ENCODE results near the gene TRPM1.

The TRPM1 gene

GRCh38 chr15:31049111-31049510, 52.4 kb downstream of the TRPM1 start:
- DNase-seq (ENCODE audit: low read depth), result no peak

GRCh38 chr15:31047437-31047836, 54.1 kb downstream of the TRPM1 start:
- no peak for DNase-seq (ENCODE audit: low read depth)

- DNase-seq (ENCODE audit: low read depth), result no peak
Measured at GRCh38 chr15:31046759-31047359, 54.7 kb downstream of the TRPM1 start.

GRCh38 chr15:31045606-31046005, 55.9 kb downstream of the TRPM1 start:
- DNase-seq (ENCODE audit: low read depth), result no peak

- no peak for DNase-seq (ENCODE audit: low read depth)
Measured at GRCh38 chr15:31042751-31043150, 58.8 kb downstream of the TRPM1 start.

GRCh38 chr15:31041610-31042009, 59.9 kb downstream of the TRPM1 start:
- DNase-seq (ENCODE audit: low read depth), result no peak

GRCh38 chr15:31040611-31041010, 60.9 kb downstream of the TRPM1 start:
- no peak for DNase-seq (ENCODE audit: low read depth)

GRCh38 chr15:31039961-31040360, 61.6 kb downstream of the TRPM1 start:
- DNase-seq (ENCODE audit: low read depth), result no peak

GRCh38 chr15:31037731-31038477, 63.6 kb downstream of the TRPM1 start:
- DNase-seq (ENCODE audit: low read depth), result no peak

GRCh38 chr15:31036783-31037182, 64.7 kb downstream of the TRPM1 start:
- no peak for DNase-seq (ENCODE audit: low read depth)

- DNase-seq (ENCODE audit: low read depth), result no peak
Measured at GRCh38 chr15:31035610-31036009, 65.9 kb downstream of the TRPM1 start.

GRCh38 chr15:31034152-31034551, 67.4 kb downstream of the TRPM1 start:
- no peak for DNase-seq (ENCODE audit: low read depth)

GRCh38 chr15:31032961-31033371, 68.6 kb downstream of the TRPM1 start:
- DNase-seq (ENCODE audit: low read depth), result no peak

GRCh38 chr15:31031471-31032067, 70.0 kb downstream of the TRPM1 start:
- DNase-seq (ENCODE audit: low read depth), result no peak

- DNase-seq (ENCODE audit: low read depth), result no peak
Measured at GRCh38 chr15:31027910-31028578, 73.5 kb downstream of the TRPM1 start.

GRCh38 chr15:31025996-31026395, 75.5 kb downstream of the TRPM1 start:
- no peak for DNase-seq (ENCODE audit: low read depth)

GRCh38 chr15:31024979-31025378, 76.5 kb downstream of the TRPM1 start:
- no peak for DNase-seq (ENCODE audit: low read depth)

GRCh38 chr15:31024330-31024729, 77.2 kb downstream of the TRPM1 start:
- DNase-seq (ENCODE audit: low read depth), result no peak

GRCh38 chr15:31023841-31024240, 77.7 kb downstream of the TRPM1 start:
- DNase-seq (ENCODE audit: low read depth), result no peak

- DNase-seq (ENCODE audit: low read depth), result no peak
Measured at GRCh38 chr15:31021067-31021665, 80.4 kb downstream of the TRPM1 start.

GRCh38 chr15:31020542-31020941, 81.0 kb downstream of the TRPM1 start:
- DNase-seq (ENCODE audit: low read depth), result no peak

GRCh38 chr15:31019986-31020385, 81.5 kb downstream of the TRPM1 start:
- no peak for DNase-seq (ENCODE audit: low read depth)

- DNase-seq (ENCODE audit: low read depth), result no peak
Measured at GRCh38 chr15:31017311-31017710, 84.2 kb downstream of the TRPM1 start.

All from activated T-helper 1 cell treated with Interleukin-2 at 50 U/mL for 16 hours (primary cell).